ENCODE data around the gene MYO1A.

DNA sequence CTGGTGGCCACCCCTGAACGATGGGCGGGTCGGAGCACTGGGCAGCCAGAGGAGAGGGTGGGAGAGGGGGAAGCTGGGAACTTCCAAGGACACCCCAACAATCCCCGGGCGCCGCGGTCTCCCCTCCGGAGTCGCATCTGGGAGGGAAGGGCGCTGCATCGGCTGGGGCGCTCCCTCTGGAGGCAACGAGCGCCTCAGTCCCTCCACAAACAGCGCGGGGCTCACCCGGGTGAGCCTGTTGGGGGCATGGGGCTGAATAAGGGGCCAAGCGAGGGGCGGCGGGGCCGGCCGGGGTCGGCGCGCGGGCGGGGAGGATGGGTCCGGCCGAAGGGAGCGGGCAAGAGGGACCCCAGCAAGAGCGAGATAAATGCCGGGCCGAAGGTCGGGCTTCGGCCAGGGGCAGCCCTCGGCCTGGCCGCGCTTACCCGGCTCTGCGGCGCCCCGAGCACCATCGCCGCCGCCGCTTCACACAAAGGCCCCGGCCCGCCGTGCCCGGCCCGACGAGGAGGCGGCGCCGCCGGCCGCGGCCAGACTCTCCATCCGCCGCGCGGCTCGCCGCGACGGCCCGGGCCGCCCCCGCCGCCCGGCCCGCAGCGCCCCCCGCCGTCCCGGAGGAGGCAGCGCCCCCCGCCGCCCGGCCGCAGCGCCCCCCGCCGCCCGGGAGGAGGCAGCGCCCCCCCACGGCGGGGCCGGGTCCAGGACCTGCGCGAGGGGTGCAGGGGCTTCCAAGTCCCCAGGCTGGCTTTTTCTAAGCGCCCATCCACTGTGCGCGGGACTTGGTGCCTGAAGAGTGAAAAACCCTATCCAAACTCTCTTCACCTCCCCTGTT lies 43.7 kb downstream of the MYO1A start, which contains the start of gene ZBTB39:
- TF ChIP-seq POLR2A (IDR thresholded peaks at IDR 0.05; ENCODE audit: low read depth, low read length) (no peak), SPI1 (IDR thresholded peaks at IDR 0.05; ENCODE audit: low read depth, low read length) (no peak), POLR2AphosphoS5 (IDR thresholded peaks at IDR 0.05; ENCODE audit: low read depth, low read length) (no peak), TAF1 (IDR thresholded peaks at IDR 0.05; ENCODE audit: low read depth, low read length) (no peak), POU2F2 (IDR thresholded peaks at IDR 0.05; ENCODE audit: low read depth, low read length) (no peak), PAX5 (IDR thresholded peaks at IDR 0.05; ENCODE audit: insufficient read depth, low read length, severe bottlenecking) (no peak)

Data from GM12891 (cell line).